ENCODE data around the gene FUCA1. TPM values are rescaled to one million over a fixed set of nuclear protein-coding genes. Genes with fewer than 3 reads are reported as not detected.

The FUCA1 gene
- total and polyA plus RNA-seq, 2 donors (not counting 3 experiments of a cell fraction or from before 2014, with no cell fraction given): 4.9 to 5.6 TPM

- H3K9me3 ChIP-seq (replicated peaks; ENCODE audit: control insufficient read depth, insufficient read depth, low read length): no peaks in the 10 kb centered on the region
- ChIA-PET POLR2A (no interaction called here), CTCF (interaction anchor here (0.8 to 1.3 kb wide), 3 partner anchors 99 to 240 kb away, joined by 3 to 4 read pairs (median 4); no protein-coding TSS in a partner anchor)
- BruUV-seq (replicated peaks): no TSS peak
- no peak overlapping the region for H3K4me3 ChIP-seq (replicated peaks in 1 of 3; ENCODE audit: insufficient read depth in 1 of 3, low read depth in 1 of 3, low read length in 3 of 3)
- no peak overlapping the region for H2AFZ ChIP-seq (ENCODE audit: low read depth, low read length)
- H3K27me3 ChIP-seq (ENCODE audit: control insufficient read depth in 2 of 2, insufficient read depth in 2 of 2, low read length in 2 of 2): peaks cover 7 to 10% of the 10 kb centered on the region in 2 experiments
- no peak for TF ChIP-seq JUN (IDR thresholded peaks at IDR 0.05; ENCODE audit: borderline replicate concordance, insufficient read depth, insufficient read length, low read depth)
- TF ChIP-seq GATA2 (IDR thresholded peaks at IDR 0.05; ENCODE audit: insufficient read depth, insufficient read length, low read depth, low read length): no peak
- TF ChIP-seq EZH2 (IDR thresholded peaks at IDR 0.05; ENCODE audit: borderline replicate concordance, low read depth, low read length, severe bottlenecking): no peak
- TF ChIP-seq MYC (IDR thresholded peaks at IDR 0.05; ENCODE audit: low read depth, low read length): no peak
- TF ChIP-seq FOS (IDR thresholded peaks at IDR 0.05; ENCODE audit: borderline replicate concordance, insufficient read depth, low read length): no peak
- TF ChIP-seq MAX (IDR thresholded peaks at IDR 0.05; ENCODE audit: insufficient read depth, insufficient read length): no peak
- TF ChIP-seq CTCF (IDR thresholded peaks at IDR 0.05; ENCODE audit: extremely low read depth in 1 of 2, insufficient read depth in 1 of 2, low read depth in 1 of 2, low read length in 2 of 2): no peak
- no peak for TF ChIP-seq POLR2A (IDR thresholded peaks at IDR 0.05; ENCODE audit: low read depth, low read length)
- no peak for TF ChIP-seq POLR2AphosphoS5 (IDR thresholded peaks at IDR 0.05; ENCODE audit: insufficient read depth, low read depth, low read length)
- intact Hi-C loops (cut with micrococcal nuclease): no loop called here
- no peaks in the 10 kb centered on the region for H3K79me2 ChIP-seq (ENCODE audit: control insufficient read depth, insufficient read depth, low read length)
- FAIRE-seq: no peak
- H3K9ac ChIP-seq (replicated peaks; ENCODE audit: extremely low read depth, insufficient read depth, low read length): no peak overlapping the region
- dilution Hi-C loops (cut with MboI; ENCODE audit: extremely low pct_ligation_motif_present, low sequenced_read_pairs): no loop called here
- H3K27ac ChIP-seq (ENCODE audit: insufficient read depth, low read depth, low read length): no peak overlapping the region
- no peak for DNase-seq (ENCODE audit: low read depth, low spot score)
- H3K36me3 ChIP-seq (ENCODE audit: control insufficient read depth in 2 of 2, extremely low read depth in 1 of 2, insufficient read depth in 2 of 2, low read length in 2 of 2): no peaks in the 10 kb centered on the region
- no peaks in the 10 kb centered on the region for H4K20me1 ChIP-seq (replicated peaks; ENCODE audit: control insufficient read depth, extremely low read depth, insufficient read depth, low read length)
- H3K4me2 ChIP-seq (ENCODE audit: insufficient read depth, low read length): no peak overlapping the region
- no peaks in the 10 kb centered on the region for H3K9me1 ChIP-seq (replicated peaks; ENCODE audit: control insufficient read depth, extremely low read depth, insufficient read depth, low read length)
- H3K4me1 ChIP-seq (ENCODE audit: control insufficient read depth, extremely low read depth, insufficient read depth, low read length): no peaks in the 10 kb centered on the region
Observed at GRCh38 chr1:23910144-23910543, 42.1 kb upstream of the FUCA1 start.
